ENCODE results near the gene PIGP.

- TF ChIP-seq CTCF (IDR thresholded peaks at IDR 0.05; ENCODE audit: insufficient read depth, low read depth, low read length): no peak
- TF ChIP-seq EZH2 (IDR thresholded peaks at IDR 0.05; ENCODE audit: insufficient read depth, low read length): no peak
Measured at GRCh38 chr21:37072988-37073416, at the start of gene PIGP, which contains the start of gene TTC3.
